Effector memory CD8-positive, alpha-beta T cell (primary cell): ENCODE measurements around the gene PIAS1.
"Not testable (repeated sequence)": the region's sequence is repeated elsewhere in the genome, so short reads cannot be mapped to it uniquely, and the experiment has no call there.

Experiments used
- ATAC-seq: fragments of 150-1000 bp; cut with Tn5 transposase; replicated peaks from 2 replicates; pipeline ENCODE4 v1.10.0; 2021; ENCODE audit warnings: mild to moderate bottlenecking, moderate library complexity
- DNase-seq, 3 experiments: peaks; one replicate each; pipeline ENCODE4 v3.0.0; 2021
- H3K27ac Mint-ChIP-seq, 2 donors: one replicate each; pipeline ENCODE4 v1.8.0; 2022; ENCODE audit warnings: mild to moderate bottlenecking in 2 of 2, mixed read lengths in 2 of 2, moderate library complexity in 2 of 2
- H3K27me3 Mint-ChIP-seq, 2 donors: one replicate each; pipeline ENCODE4 v1.8.0; 2022; ENCODE audit warnings: mixed read lengths in 2 of 2
- H3K36me3 Mint-ChIP-seq: one replicate; pipeline ENCODE4 v1.8.0; 2022; ENCODE audit warnings: mild to moderate bottlenecking, moderate library complexity, mixed read lengths; ENCODE audit not compliant: insufficient read depth
- H3K4me1 Mint-ChIP-seq, 2 donors: one replicate each; pipeline ENCODE4 v1.8.0; 2022; ENCODE audit warnings: low read depth in 2 of 2, mixed read lengths in 2 of 2
- H3K4me3 Mint-ChIP-seq, 2 donors: one replicate each; pipeline ENCODE4 v1.8.0; 2022; ENCODE audit warnings: mild to moderate bottlenecking in 2 of 2, mixed read lengths in 2 of 2, moderate library complexity in 2 of 2
- H3K9me3 Mint-ChIP-seq, 2 donors: one replicate each; pipeline ENCODE4 v1.8.0; 2022; ENCODE audit warnings: mixed read lengths in 2 of 2

The PIAS1 gene

GRCh38 chr15:68209735-68210408 lies 155.8 kb downstream of the PIAS1 start:
- H3K27ac Mint-ChIP-seq = peak overlapping the region; percentile 69 to 75
- H3K9me3 Mint-ChIP-seq = no peaks in the 10 kb centered on the region
- ATAC-seq = peak; percentile 71
- H3K36me3 Mint-ChIP-seq = peaks cover 8% of the 10 kb centered on the region
- no peak overlapping the region for H3K4me3 Mint-ChIP-seq
- no peaks in the 10 kb centered on the region for H3K27me3 Mint-ChIP-seq
- peaks cover 7 to 28% of the 10 kb centered on the region in 2 donors for H3K4me1 Mint-ChIP-seq
- no peak for DNase-seq

GRCh38 chr15:68210409-68210756 lies 156.3 kb downstream of the PIAS1 start:
- DNase-seq (no peak), ATAC-seq (no peak)
- H3K36me3 Mint-ChIP-seq = peaks cover 8% of the 10 kb centered on the region
- H3K4me3 Mint-ChIP-seq = no peak overlapping the region
- H3K4me1 Mint-ChIP-seq = peaks cover 7 to 28% of the 10 kb centered on the region in 2 donors
- no peaks in the 10 kb centered on the region for H3K27me3 Mint-ChIP-seq
- H3K27ac Mint-ChIP-seq = peak overlapping the region in 1 of 2 donors; percentile 75
- H3K9me3 Mint-ChIP-seq = no peaks in the 10 kb centered on the region

- H3K4me1 Mint-ChIP-seq = peaks cover 7 to 26% of the 10 kb centered on the region in 2 donors
- H3K36me3 Mint-ChIP-seq = peaks cover 9% of the 10 kb centered on the region
- no peak overlapping the region for H3K27ac Mint-ChIP-seq
- H3K4me3 Mint-ChIP-seq = no peak overlapping the region
- DNase-seq = peak in 2 of 3 experiments; percentile 42 to 50
- ATAC-seq = no peak
- no peaks in the 10 kb centered on the region for H3K27me3 Mint-ChIP-seq
- H3K9me3 Mint-ChIP-seq = no peaks in the 10 kb centered on the region
Observed at GRCh38 chr15:68210821-68211655, 156.9 kb downstream of the PIAS1 start.

DNA sequence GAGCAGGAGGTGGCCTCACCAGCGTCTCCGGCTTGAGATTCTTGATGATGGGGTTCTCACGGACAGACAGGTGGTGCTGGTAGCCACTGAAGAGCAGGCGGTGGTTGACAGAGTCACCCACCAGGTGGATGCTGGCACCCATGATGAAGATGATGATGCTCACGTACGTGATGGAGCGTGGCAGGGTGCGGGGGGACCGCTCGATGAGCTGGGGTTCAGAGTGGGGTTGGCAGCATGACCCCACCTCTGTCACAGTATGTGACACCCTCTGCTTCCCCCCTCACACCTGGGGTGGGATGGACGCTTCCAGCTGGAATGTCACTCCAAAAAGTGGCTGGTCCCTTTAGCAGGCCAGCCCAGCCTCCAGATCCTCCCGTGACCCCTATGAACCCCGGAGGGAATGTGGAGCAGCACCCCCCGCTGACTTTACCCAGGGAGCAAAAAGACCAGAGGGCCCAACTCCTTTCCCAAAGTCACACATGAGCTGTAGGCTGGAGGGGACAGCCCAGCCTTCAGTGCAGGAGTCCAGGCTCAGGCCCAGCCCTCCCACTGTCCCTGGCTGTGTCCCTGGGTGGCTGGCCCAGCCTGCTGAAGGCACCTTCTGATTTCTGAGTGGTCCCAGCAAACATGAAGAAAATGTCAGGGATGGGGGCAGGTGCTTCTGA lies 157.7 kb downstream of the PIAS1 start:
- H3K36me3 Mint-ChIP-seq = peaks cover 6% of the 10 kb centered on the region
- no peak overlapping the region for H3K27ac Mint-ChIP-seq
- no peaks in the 10 kb centered on the region for H3K9me3 Mint-ChIP-seq

DNA sequence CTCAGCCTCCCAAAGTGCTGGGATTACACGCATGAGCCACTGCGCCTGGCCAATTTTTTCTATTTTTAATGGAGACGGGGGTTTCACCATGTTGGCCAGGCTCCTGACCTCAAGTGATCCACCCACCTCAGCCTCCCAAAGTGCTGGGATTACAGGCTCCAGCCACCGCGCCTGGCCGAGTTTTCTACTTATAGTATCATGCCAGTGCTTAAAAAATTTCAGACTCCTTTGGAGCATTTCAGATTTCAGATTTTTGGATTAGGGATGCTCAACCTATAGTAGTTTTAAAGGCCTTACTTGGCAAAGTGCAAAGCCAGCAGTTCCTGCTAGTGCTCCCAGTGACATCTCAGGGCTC lies 159.4 kb downstream of the PIAS1 start:
- peaks cover 13 to 20% of the 10 kb centered on the region in 2 donors for H3K4me1 Mint-ChIP-seq
- not testable (repeated sequence) for H3K4me3 Mint-ChIP-seq, DNase-seq, ATAC-seq, H3K9me3 Mint-ChIP-seq, H3K27me3 Mint-ChIP-seq, H3K36me3 Mint-ChIP-seq
- H3K27ac Mint-ChIP-seq = peak overlapping the region in 1 of 2 donors; percentile 35

More for the DNA sequence above, 157.7 kb downstream of the PIAS1 start:
- no peaks in the 10 kb centered on the region for H3K27me3 Mint-ChIP-seq
- H3K4me3 Mint-ChIP-seq = no peak overlapping the region
- H3K4me1 Mint-ChIP-seq = peaks cover 13 to 28% of the 10 kb centered on the region in 2 donors
- no peak for ATAC-seq
- no peak for DNase-seq

DNA sequence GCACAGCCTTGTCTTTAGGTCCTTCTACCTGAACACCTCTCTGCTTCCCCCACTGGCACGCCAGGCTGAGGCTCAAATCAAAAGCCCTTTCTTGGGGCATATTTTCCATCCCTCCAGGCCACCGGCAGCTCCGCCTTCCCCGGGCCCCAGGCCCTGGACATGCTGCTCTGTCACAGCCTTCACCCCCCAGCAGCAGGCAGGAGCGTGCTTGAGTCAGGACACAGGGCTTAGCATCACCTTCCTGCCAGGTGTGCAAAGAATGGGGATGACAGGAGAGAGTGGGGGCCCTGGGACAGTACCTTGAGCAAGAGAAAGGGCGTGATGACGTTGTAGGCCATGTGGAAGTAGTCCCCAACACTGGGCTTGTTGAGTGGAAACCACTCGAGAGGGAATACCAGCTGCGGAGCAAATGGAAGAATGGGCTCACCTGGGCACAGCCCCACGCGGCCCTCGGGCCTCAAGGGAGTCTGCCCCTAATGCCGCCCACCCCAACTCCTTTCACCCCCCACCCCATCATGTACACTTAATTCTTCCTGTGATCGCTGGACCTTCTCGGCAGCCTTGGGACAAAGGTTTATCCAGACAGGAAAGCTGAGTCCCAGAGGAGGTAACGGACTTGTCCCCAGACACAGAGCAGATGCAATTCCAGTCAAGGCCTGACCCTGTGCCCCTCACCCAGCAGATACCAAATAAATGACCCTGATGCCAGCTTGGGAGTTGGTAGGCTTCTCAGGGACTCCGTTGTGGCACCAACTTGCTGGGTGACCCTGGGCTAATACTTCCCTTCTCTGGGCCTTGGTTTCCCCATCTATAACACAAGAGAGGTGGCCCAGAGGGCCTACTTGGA lies 160.1 kb downstream of the PIAS1 start:
- no peaks in the 10 kb centered on the region for H3K9me3 Mint-ChIP-seq
- no peak overlapping the region for H3K4me3 Mint-ChIP-seq
- no peaks in the 10 kb centered on the region for H3K27me3 Mint-ChIP-seq
- peaks cover 9% of the 10 kb centered on the region for H3K36me3 Mint-ChIP-seq
- DNase-seq = no peak
- ATAC-seq = no peak
- H3K4me1 Mint-ChIP-seq = peaks cover 13 to 14% of the 10 kb centered on the region in 2 donors
- no peak overlapping the region for H3K27ac Mint-ChIP-seq

DNA sequence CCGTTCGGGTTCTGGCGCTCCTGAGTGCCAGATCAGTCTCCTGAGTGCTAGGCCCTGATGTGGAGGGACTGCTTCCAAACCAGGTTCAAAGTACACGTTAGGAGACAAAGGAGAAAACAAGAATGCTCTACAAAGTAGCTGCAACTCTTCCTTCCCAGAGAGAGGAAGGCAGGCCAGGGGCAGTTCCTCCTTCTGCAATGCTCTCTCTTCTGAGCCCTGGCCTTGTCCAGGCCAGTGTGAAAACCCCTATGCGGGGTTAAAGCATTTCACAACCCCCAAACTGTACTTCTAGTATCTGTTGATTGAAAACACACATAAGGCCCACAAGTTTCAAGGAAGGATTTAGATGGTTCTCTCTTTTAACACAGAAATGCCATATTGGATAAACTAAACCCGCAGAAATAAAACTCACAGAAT lies 160.7 kb downstream of the PIAS1 start:
- no peak overlapping the region for H3K4me3 Mint-ChIP-seq
- no peak for DNase-seq
- no peak overlapping the region for H3K27ac Mint-ChIP-seq
- ATAC-seq = no peak
- no peaks in the 10 kb centered on the region for H3K27me3 Mint-ChIP-seq
- peaks cover 8 to 10% of the 10 kb centered on the region in 2 donors for H3K4me1 Mint-ChIP-seq
- no peaks in the 10 kb centered on the region for H3K9me3 Mint-ChIP-seq
- H3K36me3 Mint-ChIP-seq = peaks cover 9% of the 10 kb centered on the region

DNA sequence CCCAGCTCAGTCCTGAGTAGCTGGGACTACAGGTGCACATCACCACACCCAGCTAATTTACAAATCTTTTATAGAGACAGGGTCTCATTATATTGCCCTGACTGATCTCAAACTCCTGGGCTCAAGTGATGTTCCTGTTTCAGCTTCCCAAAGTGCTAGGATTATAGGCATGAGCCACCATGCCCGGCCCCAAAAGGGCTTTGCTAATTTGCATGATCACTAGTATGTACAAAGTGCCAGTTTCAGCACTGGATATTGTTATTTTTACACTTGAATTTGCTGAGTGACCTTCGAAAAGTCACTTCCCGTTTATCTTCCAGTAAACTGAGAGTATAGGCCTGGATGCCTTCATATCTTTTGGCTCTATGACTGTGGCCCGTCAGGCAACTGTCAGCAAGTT lies 163.2 kb downstream of the PIAS1 start:
- Mint-ChIP-seq H3K4me1 (peaks cover 4 to 10% of the 10 kb centered on the region in 2 donors), H3K27me3 (no peaks in the 10 kb centered on the region), H3K27ac (peak overlapping the region in 1 of 2 donors; percentile 39), H3K4me3 (no peak overlapping the region), H3K9me3 (no peaks in the 10 kb centered on the region), H3K36me3 (peaks cover 9% of the 10 kb centered on the region)
- DNase-seq (no peak), ATAC-seq (no peak)

- ATAC-seq (no peak), DNase-seq (no peak)
- no peaks in the 10 kb centered on the region for H3K27me3 Mint-ChIP-seq
- peaks cover 6% of the 10 kb centered on the region for H3K36me3 Mint-ChIP-seq
- no peaks in the 10 kb centered on the region for H3K9me3 Mint-ChIP-seq
- no peak overlapping the region for H3K4me3 Mint-ChIP-seq
- H3K4me1 Mint-ChIP-seq = peaks cover 8 to 10% of the 10 kb centered on the region in 2 donors
- H3K27ac Mint-ChIP-seq = no peak overlapping the region
Observed at GRCh38 chr15:68218331-68218730, 164.2 kb downstream of the PIAS1 start.

DNA sequence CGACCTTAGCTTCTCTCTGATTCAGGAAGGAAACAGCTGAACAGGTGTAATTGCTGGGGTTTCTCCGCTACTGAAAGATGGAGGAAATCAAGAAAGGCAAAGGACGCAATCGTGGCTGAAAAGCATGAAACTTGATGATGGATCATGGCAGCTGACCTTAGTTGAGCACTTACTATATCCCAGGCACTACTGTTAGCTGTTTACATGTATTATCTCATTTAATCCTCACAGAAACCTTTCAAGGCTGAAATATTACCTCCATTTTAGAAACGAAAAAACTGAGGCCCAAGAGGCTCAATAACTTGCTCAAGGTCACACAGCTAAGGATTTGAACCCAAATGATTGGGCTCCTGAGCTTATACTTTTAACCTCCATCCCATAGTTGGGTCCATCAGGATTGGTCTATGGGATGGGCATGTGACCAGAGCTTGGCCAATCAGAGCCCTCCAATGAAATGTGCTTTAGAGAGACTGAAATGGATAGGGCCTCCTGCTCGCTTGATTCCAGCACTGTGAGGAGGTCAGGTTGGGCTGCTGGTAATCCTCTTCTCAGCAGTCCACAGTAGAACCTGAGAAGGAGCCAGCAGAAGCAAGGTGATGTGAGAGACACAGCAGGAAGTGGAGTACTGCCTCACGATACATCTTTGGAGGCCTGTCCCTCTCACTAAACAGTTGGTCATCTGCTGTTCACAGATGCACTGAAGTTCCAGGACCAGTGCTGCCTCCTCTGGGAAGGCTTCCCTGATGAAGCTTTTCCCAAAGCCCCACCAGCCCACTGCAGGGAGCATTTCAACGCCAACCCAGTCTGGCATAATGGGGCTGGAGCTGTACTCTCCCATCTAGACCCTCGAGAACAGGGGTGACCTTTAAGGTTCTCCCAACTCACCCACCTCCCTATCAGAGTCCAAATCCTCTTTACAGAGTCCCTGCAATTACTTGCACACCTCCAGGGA lies 165.0 kb downstream of the PIAS1 start:
- no peak for DNase-seq

GRCh38 chr15:68220489-68220888 lies 166.4 kb downstream of the PIAS1 start:
- peaks cover 12% of the 10 kb centered on the region in 2 donors for H3K4me1 Mint-ChIP-seq
- no peaks in the 10 kb centered on the region for H3K9me3 Mint-ChIP-seq
- H3K36me3 Mint-ChIP-seq = peaks cover 4% of the 10 kb centered on the region
- DNase-seq (no peak), ATAC-seq (no peak)
- H3K27ac Mint-ChIP-seq = peak overlapping the region in 1 of 2 donors; percentile 31
- no peaks in the 10 kb centered on the region for H3K27me3 Mint-ChIP-seq
- no peak overlapping the region for H3K4me3 Mint-ChIP-seq

More for the DNA sequence above, 165.0 kb downstream of the PIAS1 start:
- ATAC-seq = no peak
- Mint-ChIP-seq H3K27ac (no peak overlapping the region), H3K9me3 (no peaks in the 10 kb centered on the region), H3K4me3 (no peak overlapping the region), H3K4me1 (peaks cover 6 to 8% of the 10 kb centered on the region in 2 donors), H3K36me3 (peaks cover 5% of the 10 kb centered on the region), H3K27me3 (no peaks in the 10 kb centered on the region)

- H3K27ac Mint-ChIP-seq = no peak overlapping the region
- H3K9me3 Mint-ChIP-seq = no peaks in the 10 kb centered on the region
- no peak for DNase-seq
- H3K36me3 Mint-ChIP-seq = peaks cover 3% of the 10 kb centered on the region
- H3K4me1 Mint-ChIP-seq = peaks cover 12% of the 10 kb centered on the region in 2 donors
- no peaks in the 10 kb centered on the region for H3K27me3 Mint-ChIP-seq
- ATAC-seq = no peak
- no peak overlapping the region for H3K4me3 Mint-ChIP-seq
Observed at GRCh38 chr15:68220967-68221366, 166.9 kb downstream of the PIAS1 start.
